H1 (cell line): Measurements from ENCODE around the gene FXYD3. TPM values are rescaled to one million over a fixed set of nuclear protein-coding genes. Genes with fewer than 3 reads are reported as not detected.

ENCODE experiments used
- CTCF ChIA-PET: fragments of 300-600 bp; sonication (Branson Sonifier 250); formaldehyde crosslinking; loops from one replicate; lab custom pipeline; 2021; ENCODE audit not compliant: partially characterized antibody; lab: Charles Lee
- POLR2A ChIA-PET: fragments of 300-600 bp; sonication (Branson Sonifier 250); formaldehyde crosslinking; loops from one replicate; lab custom pipeline; 2021; ENCODE audit warnings: inconsistent platforms; ENCODE audit not compliant: partially characterized antibody; lab: Charles Lee
- DNase-seq, 2 experiments: peaks; one replicate each; pipeline versions ENCODE4 v3.0.0 to v3.0.0-alpha.2; 2010 to 2022; ENCODE audit warnings: low spot score in 2 of 2, low read depth in 1 of 2, mixed read lengths in 1 of 2
- FAIRE-seq: peaks from 2 replicates; lab custom pipeline; 2011; peaks lifted over from hg19 to GRCh38; lab: Jason Lieb, UNC
- H2AFZ ChIP-seq: 2 replicates; pipeline ENCODE4 v1.8.1; 2012; ENCODE audit warnings: low read length, inconsistent platforms
- H2AK5ac ChIP-seq: 2 replicates; pipeline ENCODE4 v1.6.1; 2013; ENCODE audit warnings: low read depth, low read length
- H2BK120ac ChIP-seq: replicated peaks from 2 replicates; pipeline ENCODE3; 2013; ENCODE audit warnings: low read depth, low read length, inconsistent platforms
- H2BK12ac ChIP-seq: 2 replicates; pipeline ENCODE4 v1.6.1; 2013; ENCODE audit warnings: low read depth, low read length
- H2BK15ac ChIP-seq: 2 replicates; pipeline ENCODE4 v1.6.1; 2013; ENCODE audit warnings: low read length
- H2BK20ac ChIP-seq: 2 replicates; pipeline ENCODE4 v1.6.1; 2013; ENCODE audit warnings: low read length
- H2BK5ac ChIP-seq: 2 replicates; pipeline ENCODE4 v1.6.1; 2013; ENCODE audit warnings: low read depth, low read length
- H3K14ac ChIP-seq: 2 replicates; pipeline ENCODE4 v1.6.1; 2013; ENCODE audit warnings: inconsistent platforms; ENCODE audit not compliant: insufficient read length
- H3K18ac ChIP-seq: 2 replicates; pipeline ENCODE4 v1.6.1; 2013; ENCODE audit warnings: low read length; ENCODE audit errors: extremely low read depth
- H3K23ac ChIP-seq: 2 replicates; pipeline ENCODE4 v1.6.1; 2013; ENCODE audit warnings: inconsistent platforms; ENCODE audit not compliant: insufficient read length
- H3K23me2 ChIP-seq: 2 replicates; pipeline ENCODE4 v1.6.1; 2013; ENCODE audit warnings: low read depth, low read length
- H3K27ac ChIP-seq: 2 replicates; pipeline ENCODE4 v1.6.1; 2011; ENCODE audit warnings: low read depth, low read length, inconsistent platforms
- H3K27me3 ChIP-seq, 4 experiments: replicated peaks in 1 of 4; 1 replicate in 1 of 4; 2 replicates in 3 of 4; pipeline versions ENCODE4 v1.6.1 to v1.8.1; 2011 to 2013; ENCODE audit warnings: low read length in 3 of 4, mild to moderate bottlenecking in 3 of 4, inconsistent platforms in 2 of 4, mixed read lengths in 2 of 4, moderate library complexity in 1 of 4; ENCODE audit not compliant: control insufficient read depth in 3 of 4, insufficient read depth in 3 of 4; ENCODE audit errors: extremely low read depth in 1 of 4
- H3K36me3 ChIP-seq, 4 experiments: 2 replicates each; pipeline versions ENCODE4 v1.6.1 to v1.8.1; 2011 to 2013; ENCODE audit warnings: mild to moderate bottlenecking in 4 of 4, low read length in 3 of 4, moderate library complexity in 2 of 4, control low read depth in 1 of 4, inconsistent platforms in 1 of 4; ENCODE audit not compliant: insufficient read depth in 4 of 4, control insufficient read depth in 2 of 4
- H3K4ac ChIP-seq: replicated peaks from 2 replicates; pipeline ENCODE3; 2013; ENCODE audit warnings: low read length, low read depth, mixed read lengths, inconsistent platforms; ENCODE audit not compliant: insufficient read length
- H3K4me1 ChIP-seq, 4 experiments: replicated peaks in 1 of 4; 1 replicate in 1 of 4; 2 replicates in 3 of 4; pipeline versions ENCODE4 v1.6.1 to v1.8.1; 2011 to 2013; ENCODE audit warnings: low read length in 3 of 4, inconsistent platforms in 2 of 4, mixed read lengths in 1 of 4; ENCODE audit not compliant: insufficient read depth in 4 of 4, control insufficient read depth in 3 of 4
- H3K4me2 ChIP-seq, 2 experiments: 2 replicates each; pipeline versions ENCODE4 v1.6.1 to v1.8.1; 2011 to 2013; ENCODE audit warnings: low read depth in 2 of 2, low read length in 2 of 2, control low read depth in 1 of 2, inconsistent platforms in 1 of 2, mild to moderate bottlenecking in 1 of 2; ENCODE audit not compliant: insufficient read depth in 1 of 2
- H3K4me3 ChIP-seq, 4 experiments: fragments of 200-600, 300-600 bp in 1 of 4; sonication (generic), shearing (Covaris generic), sonication (Bioruptor Twin) in 1 of 4; 2 replicates each; pipeline versions ENCODE4 v1.5.1 to v1.8.1; 2011 to 2016; ENCODE audit warnings: low read length in 4 of 4, low read depth in 3 of 4, control low read depth in 2 of 4, inconsistent platforms in 2 of 4, mild to moderate bottlenecking in 2 of 4, mixed read lengths in 1 of 4, moderate library complexity in 1 of 4; ENCODE audit not compliant: insufficient read depth in 2 of 4; ENCODE audit errors: extremely low read depth in 1 of 4
- H3K56ac ChIP-seq: replicated peaks from 2 replicates; pipeline ENCODE3; 2013; ENCODE audit warnings: low read depth, mild to moderate bottlenecking, mixed read lengths, low read length, inconsistent platforms; ENCODE audit not compliant: insufficient read length
- H3K79me1 ChIP-seq: 2 replicates; pipeline ENCODE4 v1.6.1; 2013; ENCODE audit warnings: low read depth, low read length, control low read depth
- H3K79me2 ChIP-seq, 2 experiments: 2 replicates each; pipeline versions ENCODE4 v1.6.1 to v1.8.1; 2012 to 2013; ENCODE audit warnings: low read length in 2 of 2, mild to moderate bottlenecking in 2 of 2, inconsistent platforms in 1 of 2; ENCODE audit not compliant: insufficient read depth in 2 of 2, control insufficient read depth in 1 of 2
- H3K9ac ChIP-seq, 4 experiments: replicated peaks in 1 of 4; 1 replicate in 1 of 4; 2 replicates in 3 of 4; pipeline versions ENCODE4 v1.6.1 to v1.8.1; 2011 to 2013; ENCODE audit warnings: low read depth in 3 of 4, low read length in 3 of 4, control low read depth in 2 of 4, mild to moderate bottlenecking in 2 of 4, moderate library complexity in 2 of 4, inconsistent platforms in 1 of 4; ENCODE audit errors: extremely low read depth in 1 of 4
- H3K9me3 ChIP-seq, 2 experiments: 2 replicates each; pipeline versions ENCODE4 v1.6.1 to v1.8.1; 2012 to 2013; ENCODE audit warnings: mild to moderate bottlenecking in 2 of 2, moderate library complexity in 2 of 2, control low read depth in 1 of 2, inconsistent platforms in 1 of 2, low read depth in 1 of 2, low read length in 1 of 2, mixed read lengths in 1 of 2; ENCODE audit not compliant: insufficient read depth in 2 of 2
- H4K20me1 ChIP-seq, 2 experiments: replicated peaks in 1 of 2; 2 replicates each; pipeline versions ENCODE3 to v1.8.1; 2011 to 2013; ENCODE audit warnings: inconsistent platforms in 2 of 2, low read length in 2 of 2, mild to moderate bottlenecking in 1 of 2; ENCODE audit not compliant: insufficient read depth in 2 of 2, control insufficient read depth in 1 of 2
- H4K5ac ChIP-seq: 2 replicates; pipeline ENCODE4 v1.6.1; 2013; ENCODE audit warnings: low read length, low read depth, mixed read lengths, inconsistent platforms; ENCODE audit not compliant: insufficient read length
- H4K8ac ChIP-seq: 2 replicates; pipeline ENCODE4 v1.8.0; 2013; ENCODE audit warnings: mild to moderate bottlenecking, moderate library complexity, low read length, inconsistent platforms; ENCODE audit not compliant: insufficient read depth; ENCODE audit errors: extremely low read depth
- H4K91ac ChIP-seq: replicated peaks from 2 replicates; pipeline ENCODE3; 2013; ENCODE audit warnings: low read length, mixed read lengths, inconsistent platforms; ENCODE audit not compliant: insufficient read length
- RBBP5 ChIP-seq: IDR thresholded peaks from 2 replicates; pipeline ENCODE4 v1.7.1; 2012; ENCODE audit warnings: low read depth, mild to moderate bottlenecking, inconsistent platforms, low read length, moderate library complexity, borderline replicate concordance
- WGBS, 2 experiments: shearing (Covaris generic) in 1 of 2; methylation state at CpG; one replicate each; pipeline versions ENCODE4 v1.1.6 to v1.1.7; 2013 to 2015; ENCODE audit warnings: low lambda C conversion rate in 2 of 2, mixed read lengths in 2 of 2, inconsistent platforms in 1 of 2, low coverage in 1 of 2, missing lambda C conversion rate in 1 of 2; ENCODE audit not compliant: insufficient replicate concordance in 2 of 2, insufficient coverage in 1 of 2, insufficient read length in 1 of 2; ENCODE audit errors: extremely low coverage in 1 of 2, missing lambda C conversion rate in 1 of 2; 5-methylcytosine and 5-hydroxymethylcytosine counted together
- polyA plus RNA-seq, 7 experiments: library from polyadenylated mRNA; depleted of rRNA in 3 of 7; stranded (reverse) in 5 of 7; unstranded in 2 of 7; fragments of >200 nt in 5 of 7; fragments of 200-250 nt in 2 of 7; gene quantifications; 1 replicate in 5 of 7; 2 replicates in 1 of 7; 4 replicates in 1 of 7; pipeline versions ENCODE4 v1.2.1 to v1.2.3, GENCODE V29; 2011 to 2013; ENCODE audit warnings: missing spikeins in 2 of 7, mixed read lengths in 2 of 7
- total RNA-seq: library from RNA; stranded (reverse); fragmentation: NEBNext Ultra II Directional; extraction: Animal tissue kit (Norgen Biotek cat#: 25700); gene quantifications from 2 replicates; pipeline ENCODE4 v1.2.1, GENCODE V29; 2021
- TF ChIP-seq, protein P1 (sequence below): IDR thresholded peaks from 2 replicates; pipeline ENCODE4 v1.6.1; 2012; ENCODE audit warnings: low read length, inconsistent platforms

Gene FXYD3
- total and polyA plus RNA-seq, 2 of the 8 experiments (the other 6 are each of a cell fraction or from before 2014, with no cell fraction given) = 0.33 TPM; not detected in 1

DNA sequence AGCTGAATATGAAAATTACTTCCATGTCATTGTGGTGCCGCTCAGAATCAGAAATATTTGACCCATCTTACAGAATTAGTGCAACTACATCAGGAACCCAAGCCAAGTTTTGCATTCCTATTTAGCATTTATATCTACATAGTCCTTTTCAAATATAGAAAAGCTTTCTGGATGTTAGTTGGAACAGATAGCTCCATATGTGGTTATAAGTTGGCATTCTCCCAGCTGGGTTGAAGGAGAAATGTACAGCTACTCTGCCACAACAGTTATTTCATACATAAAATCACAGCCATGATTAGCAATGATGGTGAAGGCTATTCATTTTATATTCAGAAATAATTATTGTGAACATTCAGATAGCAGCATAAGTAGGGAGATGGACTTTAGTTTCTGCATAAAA lies 45.9 kb upstream of the FXYD3 start:
- no peaks in the 10 kb centered on the region for H4K20me1 ChIP-seq
- no peaks in the 10 kb centered on the region for H3K36me3 ChIP-seq
- H2BK5ac ChIP-seq = peak overlapping the region; percentile 98; the same call in 1 of the 2 replicates
- no peak overlapping the region for H3K9ac ChIP-seq
- POLR2A ChIA-PET = interaction anchor here (0.7 to 1.1 kb wide), 5 partner anchors 22 to 144 kb away, joined by 3 to 5 read pairs (median 3); no protein-coding TSS in a partner anchor
- peak overlapping the region; percentile 98 for H4K91ac ChIP-seq
- 88% methylated on average over 1 of the region's 1 CpG; no CpG with 5 or more reads in 1 of the 2 experiments for WGBS, 2 experiments
- DNase-seq = no peak
- peak overlapping the region; percentile 83; the same call in 1 of the 2 replicates for H3K18ac ChIP-seq
- H3K4me2 ChIP-seq = no peak overlapping the region
- H3K79me1 ChIP-seq = no peaks in the 10 kb centered on the region
- no peaks in the 10 kb centered on the region; the same call in 1 of the 2 replicates for H3K23me2 ChIP-seq
- peak overlapping the region; percentile 63 for H4K5ac ChIP-seq
- no peak overlapping the region for H3K4ac ChIP-seq
- no peak overlapping the region for H4K8ac ChIP-seq
- peak overlapping the region; percentile 94 for H2BK120ac ChIP-seq
- no peak for TF ChIP-seq RBBP5
- TF ChIP-seq, protein P1, sequence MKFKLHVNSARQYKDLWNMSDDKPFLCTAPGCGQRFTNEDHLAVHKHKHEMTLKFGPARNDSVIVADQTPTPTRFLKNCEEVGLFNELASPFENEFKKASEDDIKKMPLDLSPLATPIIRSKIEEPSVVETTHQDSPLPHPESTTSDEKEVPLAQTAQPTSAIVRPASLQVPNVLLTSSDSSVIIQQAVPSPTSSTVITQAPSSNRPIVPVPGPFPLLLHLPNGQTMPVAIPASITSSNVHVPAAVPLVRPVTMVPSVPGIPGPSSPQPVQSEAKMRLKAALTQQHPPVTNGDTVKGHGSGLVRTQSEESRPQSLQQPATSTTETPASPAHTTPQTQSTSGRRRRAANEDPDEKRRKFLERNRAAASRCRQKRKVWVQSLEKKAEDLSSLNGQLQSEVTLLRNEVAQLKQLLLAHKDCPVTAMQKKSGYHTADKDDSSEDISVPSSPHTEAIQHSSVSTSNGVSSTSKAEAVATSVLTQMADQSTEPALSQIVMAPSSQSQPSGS = no peak
- TF ChIP-seq, all 59 proteins: peak for 0
- Histone ChIP-seq H3K23ac (no peak overlapping the region), H3K14ac (no peak overlapping the region), H3K4me1 (peaks cover 3 to 13% (median 11%) of the 10 kb centered on the region in 4 experiments), H2BK15ac (no peak overlapping the region; the same call in 1 of the 2 replicates), H3K9me3 (peaks cover 3 to 4% of the 10 kb centered on the region in 2 experiments; a peak in 3 of 4 replicates), H3K56ac (no peak overlapping the region), H2BK20ac (0 out of 2 replicates have a peak overlapping the region, but pooled peaks have one; percentile 92), H2BK12ac (peak overlapping the region; percentile 78; the same call in 1 of the 2 replicates), H3K79me2 (no peaks in the 10 kb centered on the region), H3K27ac (no peak overlapping the region), H3K27me3 (no peaks in the 10 kb centered on the region), H2AK5ac (no peak overlapping the region; the same call in 1 of the 2 replicates), H2AFZ (no peak overlapping the region), H3K4me3 (no peak overlapping the region)
- no peak for FAIRE-seq
- CTCF ChIA-PET = interaction anchor here (0.6 to 3.4 kb wide), 15 partner anchors 11 to 268 kb away, joined by 3 to 24 read pairs (median 7); partner anchors contain the start of genes FXYD3, FXYD7 and LGI4
